ENCODE results near the gene SERPINI1.

GRCh38 chr3:167843481-167843880, 108.0 kb downstream of the SERPINI1 start:
- TF ChIP-seq CTCF (conservative IDR thresholded peaks at IDR 0.05; ENCODE audit: low read length) (no peak), EZH2phosphoT487 (IDR thresholded peaks at IDR 0.05; ENCODE audit: borderline replicate concordance) (no peak)
